ENCODE measurements around the gene PTPRN2.

Gene PTPRN2

GRCh38 chr7:157811946-157812345 lies 775.7 kb downstream of the PTPRN2 start:
- no peak for DNase-seq

DNA sequence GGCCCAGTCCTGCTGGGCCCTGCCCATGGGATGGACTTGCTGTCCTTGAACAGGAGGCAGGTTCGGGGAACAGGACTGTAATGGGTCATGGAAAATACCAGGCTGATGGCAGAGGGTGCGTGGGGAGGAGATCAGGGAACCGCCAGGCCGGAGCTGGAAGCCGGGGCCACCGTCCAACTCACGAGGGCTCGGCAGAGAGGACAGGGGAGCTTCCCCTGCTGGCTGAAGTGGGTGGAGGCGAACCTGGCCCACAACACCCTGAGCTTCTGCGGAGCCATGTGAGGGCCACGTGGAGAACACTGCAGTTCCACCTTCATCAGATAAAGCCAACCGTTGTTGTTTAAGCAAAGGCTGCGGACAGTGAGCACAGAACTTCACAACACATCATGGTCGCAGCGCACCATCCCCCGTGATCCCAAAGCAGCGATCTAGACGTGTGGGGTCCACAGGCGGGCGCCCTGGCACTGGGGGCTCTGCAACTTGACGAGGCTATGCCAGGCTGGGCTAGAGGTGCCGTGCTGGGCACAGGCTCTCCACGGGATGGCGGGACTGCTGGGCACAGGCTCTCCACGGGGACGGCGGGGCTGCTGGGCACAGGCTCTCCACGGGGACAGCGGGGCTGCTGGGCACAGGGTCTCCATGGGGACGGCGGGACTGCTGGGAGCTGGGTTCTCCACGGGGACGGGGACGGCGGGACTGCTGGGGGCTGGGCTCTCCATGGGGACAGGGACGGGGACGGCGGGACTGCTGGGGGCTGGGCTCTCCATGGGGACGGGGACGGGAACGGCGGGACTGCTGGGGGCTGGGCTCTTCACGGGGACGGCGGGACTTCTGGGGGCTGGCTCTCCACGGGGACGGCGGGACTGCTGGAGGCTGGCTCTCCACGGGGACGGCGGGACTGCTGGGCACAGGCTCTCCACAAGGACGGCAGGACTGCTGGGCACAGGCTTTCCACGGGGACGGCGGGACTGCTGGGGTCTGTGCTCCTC lies 777.5 kb downstream of the PTPRN2 start:
- DNase-seq: no peak

GRCh38 chr7:157809154-157809862 lies 778.3 kb downstream of the PTPRN2 start:
- no peak for DNase-seq

- DNase-seq: no peak
These were observed 779.6 kb downstream of the PTPRN2 start for GRCh38 chr7:157808042-157808441.

DNA sequence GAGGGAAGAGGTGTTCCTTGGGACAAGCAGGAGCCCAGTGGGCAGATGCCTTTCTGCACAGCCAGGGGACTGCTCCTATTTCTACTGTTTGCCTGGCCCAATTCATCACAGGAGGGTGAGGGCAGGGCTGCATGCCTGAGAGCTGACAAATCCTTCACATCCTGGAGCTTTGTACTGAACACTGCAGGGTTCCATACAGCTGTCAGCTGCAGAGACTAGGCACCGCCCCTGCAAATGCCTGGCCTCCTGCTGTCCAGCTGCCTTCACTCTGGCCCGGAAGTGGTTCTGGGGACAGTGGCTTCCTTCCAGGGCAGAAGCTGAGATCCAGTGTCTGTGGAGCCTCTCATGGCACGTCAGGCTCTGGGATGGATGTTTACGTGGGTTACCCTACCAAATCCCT lies 780.1 kb downstream of the PTPRN2 start:
- no peak for DNase-seq

DNA sequence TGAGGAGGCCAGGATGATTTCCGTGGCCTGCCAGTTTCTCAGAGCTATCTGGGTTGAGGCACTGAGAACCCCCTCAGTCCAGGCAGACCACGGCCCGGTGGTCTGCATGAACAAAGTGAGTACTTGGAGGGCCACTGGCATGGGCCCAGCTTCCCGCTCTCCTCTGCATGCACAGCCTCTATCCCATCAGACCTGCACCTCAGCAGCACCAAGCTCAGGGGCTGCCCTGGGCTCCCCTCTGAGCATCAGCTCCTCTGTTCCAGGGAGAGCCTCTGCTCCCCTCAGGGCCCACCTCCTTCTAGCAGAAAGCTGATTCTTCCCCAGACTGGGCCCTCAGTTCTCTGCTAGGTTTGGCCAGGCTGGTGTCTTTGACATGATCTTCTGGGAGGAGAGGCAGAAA lies 780.9 kb downstream of the PTPRN2 start:
- DNase-seq: no peak

DNA sequence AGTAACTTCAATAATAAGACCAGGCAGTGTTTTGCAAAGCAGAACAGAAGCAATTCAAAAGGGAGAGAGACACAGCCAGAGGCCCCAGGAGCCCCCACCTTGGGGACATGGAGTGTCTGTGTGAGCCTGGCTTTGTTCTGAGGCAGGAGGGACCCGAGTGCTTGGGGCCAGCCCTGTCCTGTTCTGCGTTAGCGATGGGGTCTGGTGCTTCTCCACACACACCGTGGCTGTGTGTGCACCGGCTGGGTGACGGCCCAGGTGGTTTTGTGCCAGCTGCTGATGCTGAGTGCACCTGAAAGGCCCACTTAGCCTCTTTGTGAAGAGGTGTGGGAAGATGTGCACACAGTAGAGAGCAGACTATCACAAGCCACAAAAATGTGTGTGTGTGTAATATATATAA lies 781.9 kb downstream of the PTPRN2 start:
- DNase-seq: no peak

GRCh38 chr7:157803906-157804305 lies 783.7 kb downstream of the PTPRN2 start:
- DNase-seq: no peak

DNA sequence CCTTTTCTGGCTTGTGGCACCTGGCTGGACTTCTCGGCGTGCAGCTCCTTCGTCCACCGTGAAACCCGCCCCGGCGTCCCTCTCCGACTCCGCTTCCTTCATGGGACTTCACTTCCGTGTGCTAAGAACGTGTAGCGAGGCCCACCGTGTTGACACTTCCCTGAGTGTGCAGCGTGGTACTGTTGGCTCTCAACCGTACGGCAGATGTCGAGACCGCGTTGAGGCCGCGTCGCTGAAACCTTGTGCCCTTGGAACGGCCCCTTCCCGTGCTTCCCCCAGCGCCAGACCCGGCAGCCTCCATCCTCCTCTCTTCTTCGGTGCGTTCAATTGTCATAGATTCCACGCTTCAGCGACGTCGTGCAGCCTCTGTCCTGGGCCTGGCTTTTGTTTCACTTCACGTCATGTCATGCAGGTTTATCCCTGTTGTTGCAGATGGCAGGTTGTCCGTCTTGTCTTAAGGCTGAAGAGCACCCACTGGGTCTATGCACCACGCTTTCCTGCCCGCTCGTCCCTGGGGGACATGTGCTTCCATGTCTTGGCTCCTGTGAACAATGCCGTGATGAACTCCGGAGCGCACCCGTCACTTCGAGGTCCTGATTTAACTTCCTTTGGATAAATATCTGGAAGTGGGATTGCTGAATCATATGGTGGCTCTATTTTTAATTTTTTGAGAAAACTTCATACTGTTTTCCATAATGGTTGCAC lies 785.5 kb downstream of the PTPRN2 start:
- DNase-seq: no peak

DNA sequence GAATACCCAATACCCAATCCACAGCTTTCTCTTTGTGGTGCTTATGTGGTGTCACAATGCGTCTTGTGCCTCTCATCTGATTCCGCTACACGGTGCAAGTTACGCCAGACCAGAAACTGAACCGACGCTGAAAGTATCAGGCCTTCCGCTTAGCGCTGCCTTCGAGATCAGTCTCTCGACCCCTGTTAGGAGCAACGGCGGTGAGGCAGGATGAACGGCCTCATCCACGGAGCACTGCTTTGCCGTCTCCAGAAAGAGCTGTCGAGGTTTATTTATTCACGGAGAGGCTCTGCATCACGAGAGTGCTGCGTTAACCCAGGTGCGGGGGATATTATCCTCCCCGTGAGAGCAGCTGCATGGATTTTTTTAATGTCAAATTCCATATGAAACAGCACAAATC lies 786.5 kb downstream of the PTPRN2 start:
- DNase-seq: no peak

DNA sequence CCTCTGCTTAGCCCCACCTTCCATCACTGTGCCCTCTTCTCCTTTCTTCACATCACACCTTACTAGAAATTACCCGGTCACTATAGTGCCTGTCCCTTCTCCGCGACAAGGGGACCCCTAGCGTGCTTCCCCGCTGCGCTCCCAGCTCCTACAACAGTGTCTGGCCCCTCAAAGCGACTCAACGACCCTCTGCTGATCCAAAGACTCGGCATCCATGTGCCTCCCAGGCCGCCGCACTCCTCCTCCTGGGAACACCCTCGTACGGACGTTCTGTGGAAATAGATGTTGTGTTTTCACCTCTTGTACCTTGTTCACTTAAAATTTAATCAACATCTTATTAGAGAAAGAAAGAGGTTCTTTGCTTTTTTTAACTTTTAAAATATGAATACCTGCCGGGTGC lies 787.3 kb downstream of the PTPRN2 start:
- DNase-seq: no peak

DNA sequence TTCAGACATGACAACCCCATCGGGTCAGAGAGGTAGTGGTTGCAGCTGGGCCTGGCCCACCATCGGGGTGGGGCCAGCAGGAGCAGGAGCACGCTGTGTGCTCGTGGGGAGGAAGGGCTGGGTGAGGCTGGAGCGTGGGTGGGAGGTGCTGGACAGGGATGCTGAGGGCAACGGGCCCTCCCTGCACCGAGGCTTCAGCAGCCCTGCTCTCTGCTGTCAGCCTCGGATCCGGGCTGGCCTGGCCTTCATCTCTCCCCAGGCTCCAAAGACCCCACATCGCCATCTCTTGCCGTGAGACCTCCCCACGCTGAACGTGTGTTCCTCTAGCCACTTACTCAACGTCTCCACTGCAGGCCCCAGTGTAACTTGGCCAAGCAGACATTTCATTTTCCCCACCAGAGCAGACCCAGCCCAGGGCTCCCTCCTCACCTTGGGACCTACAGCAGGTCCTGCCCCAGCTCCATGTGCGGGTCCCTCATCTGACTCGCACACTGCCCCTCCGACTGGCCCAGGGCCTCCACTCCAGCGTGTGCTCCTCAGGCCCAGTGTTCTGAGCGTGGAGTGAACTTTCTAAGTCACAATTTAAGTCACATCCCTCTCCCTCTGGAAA lies 788.4 kb downstream of the PTPRN2 start:
- DNase-seq: no peak

- no peak for DNase-seq
These were observed 790.3 kb downstream of the PTPRN2 start for GRCh38 chr7:157797361-157797760.

- DNase-seq: no peak
These were observed 790.8 kb downstream of the PTPRN2 start for GRCh38 chr7:157796846-157797245.

DNA sequence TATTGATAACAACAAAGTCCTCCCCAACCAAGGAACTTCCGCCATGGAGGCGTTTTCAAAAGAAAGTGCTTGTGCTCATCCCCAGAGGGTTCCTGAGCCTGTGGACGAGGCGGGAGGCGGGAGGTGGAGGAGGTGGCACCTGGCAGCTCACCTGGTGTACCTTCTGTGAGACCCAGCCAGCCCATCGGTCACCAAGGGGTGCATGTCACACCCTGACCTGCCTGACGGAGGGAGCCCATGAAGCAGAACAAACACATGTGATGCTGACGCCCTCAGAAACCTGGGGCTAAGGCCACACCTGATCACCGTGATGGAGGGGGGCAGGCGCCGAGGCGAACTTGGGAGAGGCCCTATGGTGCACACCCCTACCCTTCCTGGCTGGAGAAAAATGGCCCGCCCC lies 792.0 kb downstream of the PTPRN2 start:
- no peak for DNase-seq

GRCh38 chr7:157795199-157795598 lies 792.4 kb downstream of the PTPRN2 start:
- DNase-seq: no peak

- DNase-seq: no peak
These were observed 792.9 kb downstream of the PTPRN2 start for GRCh38 chr7:157794746-157795065.

DNA sequence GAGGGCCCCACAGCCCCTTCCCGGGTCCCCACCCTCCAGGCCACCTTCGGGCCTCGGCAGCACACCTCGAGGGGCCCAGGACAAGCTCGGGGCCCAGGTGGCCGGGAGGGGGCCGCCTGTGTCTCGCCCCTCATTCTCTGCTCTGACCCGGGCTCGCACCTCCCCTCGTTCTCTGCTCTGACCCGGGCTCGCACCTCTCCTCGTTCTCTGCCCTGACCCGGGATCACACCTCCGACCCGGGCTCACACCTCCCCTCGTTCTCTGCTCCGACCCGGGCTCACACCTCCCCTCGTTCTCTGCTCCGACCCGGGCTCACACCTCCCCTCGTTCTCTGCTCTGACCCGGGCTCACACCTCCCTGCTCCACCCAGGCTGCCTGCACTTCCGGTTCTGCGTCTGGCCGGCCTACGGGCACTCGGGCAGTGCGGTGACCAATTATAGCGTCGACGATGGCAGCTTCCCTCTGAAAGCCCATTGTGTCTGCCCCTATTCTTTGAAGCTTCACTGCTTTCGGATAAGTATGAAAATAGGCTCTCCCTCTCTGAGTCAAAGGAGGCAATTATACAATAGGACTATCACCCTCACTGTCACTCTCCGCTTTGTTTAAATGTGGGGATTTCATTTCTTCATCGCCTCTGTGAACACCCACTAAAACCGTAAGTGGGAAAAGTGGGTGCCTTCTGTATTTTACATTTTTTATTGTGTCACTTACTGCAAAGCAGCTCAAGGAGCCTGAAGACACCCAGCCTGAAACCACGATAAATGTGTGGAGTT lies 793.5 kb downstream of the PTPRN2 start:
- no peak for DNase-seq

- DNase-seq: no peak
These were observed 794.6 kb downstream of the PTPRN2 start for GRCh38 chr7:157793087-157793353.

DNA sequence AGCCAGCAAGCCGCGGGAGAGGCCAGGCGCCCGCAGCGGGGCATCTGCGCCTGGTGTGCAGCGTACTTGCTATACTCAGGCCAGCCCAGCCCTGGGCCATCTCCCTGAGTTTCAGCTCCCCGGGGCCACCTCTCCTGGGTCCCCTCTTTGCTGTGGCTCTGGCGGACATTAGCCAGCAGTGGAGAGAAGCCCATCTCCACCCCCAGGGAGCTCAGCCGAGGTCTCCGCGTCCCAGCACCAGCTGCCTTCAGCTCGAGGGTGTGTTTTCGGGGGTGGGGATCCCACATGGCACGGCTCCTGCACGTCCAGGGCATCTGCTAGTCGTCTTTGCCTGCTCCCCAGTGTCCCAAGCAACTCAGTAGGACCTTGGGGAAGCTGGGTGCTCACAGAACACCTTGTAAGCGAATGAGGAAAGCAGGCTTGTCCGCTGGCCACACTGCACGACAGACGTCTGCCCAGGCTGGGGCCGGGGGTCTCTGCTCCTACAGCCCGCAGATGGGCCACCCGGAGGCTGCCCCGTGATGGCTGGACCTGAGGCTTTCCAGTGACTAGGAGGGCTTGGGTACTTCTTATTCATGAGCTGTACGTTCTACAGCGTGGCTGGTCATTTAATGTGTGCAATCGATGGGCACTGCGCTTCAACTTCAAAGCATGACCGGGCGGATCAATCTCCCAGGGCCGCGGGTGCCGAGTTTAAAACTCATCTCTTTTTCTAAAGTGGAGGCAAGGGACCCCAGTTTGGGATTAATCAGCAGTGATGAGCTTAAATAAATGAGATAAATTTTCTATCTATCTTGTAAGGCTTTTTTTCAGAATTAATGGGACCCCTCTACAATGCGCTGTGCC lies 795.2 kb downstream of the PTPRN2 start:
- DNase-seq: no peak

GRCh38 chr7:157791666-157792065 lies 796.0 kb downstream of the PTPRN2 start:
- DNase-seq: no peak

DNA sequence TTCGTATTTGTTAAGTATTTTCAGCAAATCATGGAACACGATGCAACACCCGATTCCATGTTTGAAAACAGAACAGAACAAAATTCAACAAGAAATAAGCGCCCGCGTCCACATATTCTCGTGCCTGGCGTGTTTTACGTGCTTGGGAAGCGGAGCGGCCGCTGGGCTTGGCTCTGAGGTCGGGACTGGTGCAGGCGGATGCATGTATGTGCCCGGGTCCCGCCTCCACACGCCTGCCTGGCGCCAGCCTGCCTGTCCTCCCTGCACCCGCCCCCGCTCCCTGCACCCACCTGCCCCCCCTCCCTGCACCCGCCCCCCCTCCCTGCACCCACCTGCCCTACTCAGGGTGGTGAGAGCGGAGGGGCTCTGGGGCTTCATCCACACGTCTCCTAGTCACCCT lies 796.4 kb downstream of the PTPRN2 start:
- no peak for DNase-seq
